Peyer's patch (tissue), 4 donors: ENCODE data around the gene SLFN13. TPM values are rescaled to one million over a fixed set of nuclear protein-coding genes. Genes with fewer than 3 reads are reported as not detected.

ENCODE experiments used
- DNase-seq, 3 donors: peaks; one replicate each; pipeline ENCODE4 v3.0.0-alpha.2; 2017 to 2019
- H3K27ac ChIP-seq, 4 donors: fragments of 200-600 bp; sonication (generic); one replicate each; pipeline ENCODE4 v1.5.1; 2016 to 2019
- H3K27me3 ChIP-seq, 2 donors: fragments of 200-600 bp; sonication (generic); one replicate each; pipeline ENCODE4 v1.5.1; 2019
- H3K36me3 ChIP-seq, 3 donors: fragments of 200-600 bp; sonication (generic); one replicate each; pipeline ENCODE4 v1.5.1; 2016 to 2019
- H3K4me1 ChIP-seq, 4 donors: fragments of 200-600 bp; sonication (generic); one replicate each; pipeline ENCODE4 v1.5.1; 2016 to 2019
- H3K4me3 ChIP-seq, 4 donors: fragments of 200-600 bp; sonication (generic); 1 replicate in 3 of 4; 2 replicates in 1 of 4; pipeline ENCODE4 v1.5.1; 2016 to 2019; ENCODE audit warnings: mild to moderate bottlenecking in 1 of 4
- H3K9me3 ChIP-seq, 4 donors: fragments of 200-600 bp; sonication (generic); one replicate each; pipeline ENCODE4 v1.5.1; 2016 to 2019; ENCODE audit warnings: mild to moderate bottlenecking in 1 of 4
- CTCF ChIP-seq, 6 experiments: fragments of 450-650 bp in 4 of 6; fragments of 200-600 bp in 2 of 6; sonication (generic) in 1 of 6; IDR thresholded peaks; one replicate each; pipeline ENCODE4 v1.5.1; 2017 to 2019; ENCODE audit warnings: antibody characterized with exemption in 6 of 6, mild to moderate bottlenecking in 3 of 6, moderate library complexity in 1 of 6
- POLR2A ChIP-seq, 2 donors: fragments of 450-650 bp; IDR thresholded peaks; one replicate each; pipeline ENCODE4 v1.5.1; 2017; ENCODE audit warnings: antibody characterized with exemption in 2 of 2, mild to moderate bottlenecking in 2 of 2, moderate library complexity in 2 of 2
- small RNA-seq, 2 donors: library from RNA; depleted of rRNA; stranded (forward); fragments of <200 nt; gene quantifications; one replicate each; pipeline ENCODE3, GENCODE V24; 2016
- total RNA-seq, 4 donors: library from RNA; depleted of rRNA; stranded (reverse); fragments of >200 nt; gene quantifications; one replicate each; pipeline ENCODE4 v1.1.0, GENCODE V29; 2016

The SLFN13 gene
- total RNA-seq, 4 donors from 2014 or later: 2.8 to 24.8 (median 4.2) TPM

DNA sequence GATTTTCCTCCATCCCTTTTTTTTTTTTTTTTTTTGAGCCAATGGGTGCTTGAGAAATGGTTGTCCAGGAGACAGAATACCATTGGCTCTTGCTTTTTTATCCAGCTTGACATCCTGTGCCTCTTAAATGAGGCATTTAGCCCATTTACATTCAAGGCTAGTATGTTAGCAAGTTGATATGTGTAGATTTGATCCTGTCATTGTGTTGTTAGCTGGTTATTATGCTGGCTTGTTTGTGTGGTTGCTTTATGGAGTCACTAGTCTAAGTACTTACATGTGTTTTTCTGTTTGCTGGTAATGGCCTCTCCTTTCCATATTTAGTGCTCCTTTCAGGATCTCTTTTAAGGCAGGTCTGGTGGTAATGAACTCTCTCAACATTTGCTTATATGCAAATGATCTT is 61.1 kb downstream of the SLFN13 start:
- Histone ChIP-seq H3K27me3 (no peaks in the 10 kb centered on the region), H3K4me3 (no peak overlapping the region), H3K9me3 (no peaks in the 10 kb centered on the region), H3K36me3 (no peaks in the 10 kb centered on the region), H3K27ac (no peak overlapping the region), H3K4me1 (no peaks in the 10 kb centered on the region)
- TF ChIP-seq CTCF (IDR thresholded peaks at IDR 0.05): no peak
- no peak for TF ChIP-seq POLR2A (IDR thresholded peaks at IDR 0.05)
- no peak for DNase-seq

Small RNAs within 50 kb of the gene (small RNA-seq; reads per million reads assigned to genes)
- gene AC060766.5: 0 reads per million in 2 donors

Other genes starting within 250 kb of the SLFN13 start
- gene SLFN5, start 205.7 kb downstream of the SLFN13 start, total RNA-seq: 10 to 100 TPM in 2 of 4 donors, 1 to 10 TPM in 2; 6.8 to 35.5 (median 11.4) TPM
- 10 to 100 TPM in 1 of 4 donors, 1 to 10 TPM in 3; 3.6 to 73.4 (median 5.6) TPM for gene SLFN11, start 75.1 kb downstream of the SLFN13 start, total RNA-seq
- gene SLFN12, start 16.3 kb downstream of the SLFN13 start, total RNA-seq: 10 to 100 TPM in 1 of 4 donors, 1 to 10 TPM in 3; 4.7 to 33.8 (median 7.5) TPM
- 10 to 100 TPM in 1 of 4 donors, 1 to 10 TPM in 3; 5.3 to 17.3 (median 5.6) TPM for gene SLFN12L, start 88.9 kb upstream of the SLFN13 start, total RNA-seq
- not detected for gene SLFN14, start 112.1 kb upstream of the SLFN13 start, total RNA-seq
- 1 to 10 TPM; 2.5 to 7.9 (median 4.5) TPM for gene PEX12, start 129.8 kb upstream of the SLFN13 start, total RNA-seq
- gene AP2B1, start 138.6 kb upstream of the SLFN13 start, total RNA-seq: 10 to 100 TPM; 46.2 to 75.3 (median 66.6) TPM